ENCODE data around the gene TYMS. TPM values are rescaled to one million over a fixed set of nuclear protein-coding genes. Genes with fewer than 3 reads are reported as not detected.

Gene TYMS
- total and polyA plus RNA-seq, 9 of the 15 experiments (the other 6 are each of a cell fraction or from before 2014, with no cell fraction given), result 69.1 to 409 (median 175) TPM

- TF ChIP-seq, protein P1, sequence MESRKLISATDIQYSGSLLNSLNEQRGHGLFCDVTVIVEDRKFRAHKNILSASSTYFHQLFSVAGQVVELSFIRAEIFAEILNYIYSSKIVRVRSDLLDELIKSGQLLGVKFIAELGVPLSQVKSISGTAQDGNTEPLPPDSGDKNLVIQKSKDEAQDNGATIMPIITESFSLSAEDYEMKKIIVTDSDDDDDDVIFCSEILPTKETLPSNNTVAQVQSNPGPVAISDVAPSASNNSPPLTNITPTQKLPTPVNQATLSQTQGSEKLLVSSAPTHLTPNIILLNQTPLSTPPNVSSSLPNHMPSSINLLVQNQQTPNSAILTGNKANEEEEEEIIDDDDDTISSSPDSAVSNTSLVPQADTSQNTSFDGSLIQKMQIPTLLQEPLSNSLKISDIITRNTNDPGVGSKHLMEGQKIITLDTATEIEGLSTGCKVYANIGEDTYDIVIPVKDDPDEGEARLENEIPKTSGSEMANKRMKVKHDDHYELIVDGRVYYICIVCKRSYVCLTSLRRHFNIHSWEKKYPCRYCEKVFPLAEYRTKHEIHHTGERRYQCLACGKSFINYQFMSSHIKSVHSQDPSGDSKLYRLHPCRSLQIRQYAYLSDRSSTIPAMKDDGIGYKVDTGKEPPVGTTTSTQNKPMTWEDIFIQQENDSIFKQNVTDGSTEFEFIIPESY (CRISPR knock-in tag; IDR thresholded peaks at IDR 0.05), result 0 out of 2 replicates have a peak, but pooled peaks have one; percentile 57
- TF ChIP-seq SMARCE1 (IDR thresholded peaks at IDR 0.05) (no peak), STAG1 (CRISPR knock-in tag; IDR thresholded peaks at IDR 0.05; ENCODE audit: borderline replicate concordance) (peak; percentile 67; the same call in 1 of the 2 replicates), ATF1 (CRISPR knock-in tag; IDR thresholded peaks at IDR 0.05) (no peak), ATF1 (tag; IDR thresholded peaks at IDR 0.05) (no peak), PCBP1 (IDR thresholded peaks at IDR 0.05; ENCODE audit: low read depth, low read length, poor library complexity, severe bottlenecking) (no peak)
- TF ChIP-seq, protein P2, sequence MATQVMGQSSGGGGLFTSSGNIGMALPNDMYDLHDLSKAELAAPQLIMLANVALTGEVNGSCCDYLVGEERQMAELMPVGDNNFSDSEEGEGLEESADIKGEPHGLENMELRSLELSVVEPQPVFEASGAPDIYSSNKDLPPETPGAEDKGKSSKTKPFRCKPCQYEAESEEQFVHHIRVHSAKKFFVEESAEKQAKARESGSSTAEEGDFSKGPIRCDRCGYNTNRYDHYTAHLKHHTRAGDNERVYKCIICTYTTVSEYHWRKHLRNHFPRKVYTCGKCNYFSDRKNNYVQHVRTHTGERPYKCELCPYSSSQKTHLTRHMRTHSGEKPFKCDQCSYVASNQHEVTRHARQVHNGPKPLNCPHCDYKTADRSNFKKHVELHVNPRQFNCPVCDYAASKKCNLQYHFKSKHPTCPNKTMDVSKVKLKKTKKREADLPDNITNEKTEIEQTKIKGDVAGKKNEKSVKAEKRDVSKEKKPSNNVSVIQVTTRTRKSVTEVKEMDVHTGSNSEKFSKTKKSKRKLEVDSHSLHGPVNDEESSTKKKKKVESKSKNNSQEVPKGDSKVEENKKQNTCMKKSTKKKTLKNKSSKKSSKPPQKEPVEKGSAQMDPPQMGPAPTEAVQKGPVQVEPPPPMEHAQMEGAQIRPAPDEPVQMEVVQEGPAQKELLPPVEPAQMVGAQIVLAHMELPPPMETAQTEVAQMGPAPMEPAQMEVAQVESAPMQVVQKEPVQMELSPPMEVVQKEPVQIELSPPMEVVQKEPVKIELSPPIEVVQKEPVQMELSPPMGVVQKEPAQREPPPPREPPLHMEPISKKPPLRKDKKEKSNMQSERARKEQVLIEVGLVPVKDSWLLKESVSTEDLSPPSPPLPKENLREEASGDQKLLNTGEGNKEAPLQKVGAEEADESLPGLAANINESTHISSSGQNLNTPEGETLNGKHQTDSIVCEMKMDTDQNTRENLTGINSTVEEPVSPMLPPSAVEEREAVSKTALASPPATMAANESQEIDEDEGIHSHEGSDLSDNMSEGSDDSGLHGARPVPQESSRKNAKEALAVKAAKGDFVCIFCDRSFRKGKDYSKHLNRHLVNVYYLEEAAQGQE (IDR thresholded peaks at IDR 0.05; ENCODE audit: borderline replicate concordance), result peak; percentile 38; the same call in 1 of the 2 replicates
- TF ChIP-seq, protein P2 (CRISPR knock-in tag; IDR thresholded peaks at IDR 0.05; ENCODE audit: low read depth), result no peak
- TF ChIP-seq, protein P3, sequence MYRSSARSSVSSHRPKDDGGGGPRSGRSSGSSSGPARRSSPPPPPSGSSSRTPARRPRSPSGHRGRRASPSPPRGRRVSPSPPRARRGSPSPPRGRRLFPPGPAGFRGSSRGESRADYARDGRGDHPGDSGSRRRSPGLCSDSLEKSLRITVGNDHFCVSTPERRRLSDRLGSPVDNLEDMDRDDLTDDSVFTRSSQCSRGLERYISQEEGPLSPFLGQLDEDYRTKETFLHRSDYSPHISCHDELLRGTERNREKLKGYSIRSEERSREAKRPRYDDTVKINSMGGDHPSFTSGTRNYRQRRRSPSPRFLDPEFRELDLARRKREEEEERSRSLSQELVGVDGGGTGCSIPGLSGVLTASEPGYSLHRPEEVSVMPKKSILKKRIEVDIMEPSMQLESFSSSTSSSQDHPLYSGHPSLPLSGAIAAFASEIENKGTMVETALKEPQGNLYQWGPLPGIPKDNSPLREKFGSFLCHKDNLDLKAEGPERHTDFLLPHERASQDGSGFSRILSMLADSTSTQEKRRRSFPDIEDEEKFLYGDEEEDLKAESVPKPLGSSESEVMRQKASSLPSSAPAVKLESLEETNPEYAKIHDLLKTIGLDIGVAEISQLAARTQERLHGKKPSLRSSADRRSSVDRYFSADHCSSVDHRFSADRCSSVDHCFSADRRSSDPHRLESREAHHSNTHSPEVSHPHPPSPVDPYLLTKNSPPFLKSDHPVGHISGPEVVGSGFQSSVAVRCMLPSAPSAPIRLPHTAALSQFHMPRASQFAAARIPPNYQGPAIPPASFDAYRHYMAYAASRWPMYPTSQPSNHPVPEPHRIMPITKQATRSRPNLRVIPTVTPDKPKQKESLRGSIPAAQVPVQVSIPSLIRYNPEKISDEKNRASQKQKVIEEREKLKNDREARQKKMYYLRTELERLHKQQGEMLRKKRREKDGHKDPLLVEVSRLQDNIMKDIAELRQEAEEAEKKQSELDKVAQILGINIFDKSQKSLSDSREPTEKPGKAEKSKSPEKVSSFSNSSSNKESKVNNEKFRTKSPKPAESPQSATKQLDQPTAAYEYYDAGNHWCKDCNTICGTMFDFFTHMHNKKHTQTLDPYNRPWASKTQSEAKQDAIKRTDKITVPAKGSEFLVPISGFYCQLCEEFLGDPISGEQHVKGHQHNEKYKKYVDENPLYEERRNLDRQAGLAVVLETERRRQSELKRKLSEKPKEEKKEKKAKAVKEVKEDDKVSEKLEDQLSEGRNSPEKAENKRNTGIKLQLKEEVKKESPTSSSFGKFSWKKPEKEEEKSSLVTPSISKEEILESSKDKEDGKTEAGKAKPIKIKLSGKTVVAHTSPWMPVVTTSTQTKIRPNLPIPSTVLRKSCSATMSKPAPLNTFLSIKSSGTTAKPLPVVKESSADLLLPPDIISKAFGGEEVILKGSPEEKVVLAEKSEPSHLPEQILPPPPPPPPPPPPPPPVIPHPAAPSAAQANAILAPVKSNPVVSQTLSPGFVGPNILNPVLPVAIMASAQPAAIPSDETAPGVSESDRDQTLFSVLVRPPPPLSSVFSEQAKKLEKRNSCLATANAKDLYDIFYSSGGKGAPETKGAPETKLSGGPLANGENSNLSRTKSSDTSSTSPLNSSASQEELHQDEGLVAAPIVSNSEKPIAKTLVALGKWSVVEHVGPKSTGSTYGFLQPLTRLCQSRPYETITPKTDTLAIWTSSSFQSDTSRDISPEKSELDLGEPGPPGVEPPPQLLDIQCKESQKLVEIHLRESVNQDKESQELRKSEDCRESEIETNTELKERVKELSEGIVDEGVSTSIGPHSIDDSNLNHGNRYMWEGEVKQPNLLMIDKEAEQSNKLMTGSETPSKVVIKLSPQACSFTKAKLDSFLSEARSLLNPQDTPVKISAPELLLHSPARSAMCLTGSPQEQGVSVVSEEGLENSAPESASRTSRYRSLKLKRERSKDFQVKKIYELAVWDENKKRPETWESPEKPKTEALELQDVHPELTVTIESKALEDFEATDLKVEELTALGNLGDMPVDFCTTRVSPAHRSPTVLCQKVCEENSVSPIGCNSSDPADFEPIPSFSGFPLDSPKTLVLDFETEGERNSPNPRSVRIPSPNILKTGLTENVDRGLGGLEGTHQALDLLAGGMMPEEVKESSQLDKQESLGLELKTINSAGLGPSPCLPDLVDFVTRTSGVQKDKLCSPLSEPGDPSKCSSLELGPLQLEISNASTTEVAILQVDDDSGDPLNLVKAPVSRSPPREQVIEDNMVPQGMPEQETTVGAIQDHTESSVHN (IDR thresholded peaks at IDR 0.05; ENCODE audit: borderline replicate concordance in 1 of 2, low read depth in 1 of 2), result no peak
Measured at GRCh38 chr18:666177-666576, 8.7 kb downstream of the TYMS start (continued).
